ENCODE results near the gene GRHL3. TPM values are rescaled to one million over a fixed set of nuclear protein-coding genes. Genes with fewer than 3 reads are reported as not detected.

GRHL3 gene
- total and polyA plus RNA-seq, 2 donors (not counting 3 experiments of a cell fraction or from before 2014, with no cell fraction given), result not detected

- intact Hi-C loops (cut with micrococcal nuclease), result no loop called here
Observed at GRCh38 chr1:24308365-24309015, 10.7 kb upstream of the GRHL3 start.

More at GRCh38 chr1:24308365-24309015, 10.7 kb upstream of the GRHL3 start:
- no peaks in the 10 kb centered on the region for H4K20me1 ChIP-seq (replicated peaks; ENCODE audit: control insufficient read depth, extremely low read depth, insufficient read depth, low read length)
- dilution Hi-C loops (cut with MboI; ENCODE audit: extremely low pct_ligation_motif_present, low sequenced_read_pairs), result no loop called here
- no peaks in the 10 kb centered on the region for H3K36me3 ChIP-seq (ENCODE audit: control insufficient read depth in 2 of 2, extremely low read depth in 1 of 2, insufficient read depth in 2 of 2, low read length in 2 of 2)
- ChIA-PET POLR2A (no interaction called here), CTCF (interaction anchor here (0.9 to 2.9 kb wide), 7 partner anchors 13 to 109 kb away, joined by 4 to 19 read pairs (median 5); no protein-coding TSS in a partner anchor)
- FAIRE-seq, result no peak
- H3K4me3 ChIP-seq (replicated peaks in 1 of 3; ENCODE audit: insufficient read depth in 1 of 3, low read depth in 1 of 3, low read length in 3 of 3), result no peak overlapping the region
- no peaks in the 10 kb centered on the region for H3K79me2 ChIP-seq (ENCODE audit: control insufficient read depth, insufficient read depth, low read length)
- no peak overlapping the region for H3K4me2 ChIP-seq (ENCODE audit: insufficient read depth, low read length)
- DNase-seq (ENCODE audit: low read depth, low spot score), result no peak
- no peak overlapping the region for H2AFZ ChIP-seq (ENCODE audit: low read depth, low read length)
- H3K27ac ChIP-seq (ENCODE audit: insufficient read depth, low read depth, low read length), result no peak overlapping the region
- no peaks in the 10 kb centered on the region for H3K9me1 ChIP-seq (replicated peaks; ENCODE audit: control insufficient read depth, extremely low read depth, insufficient read depth, low read length)
- BruUV-seq (replicated peaks), result no TSS peak
- H3K4me1 ChIP-seq (ENCODE audit: control insufficient read depth, extremely low read depth, insufficient read depth, low read length), result no peaks in the 10 kb centered on the region
- H3K27me3 ChIP-seq (ENCODE audit: control insufficient read depth in 2 of 2, insufficient read depth in 2 of 2, low read length in 2 of 2), result peaks cover 9 to 20% of the 10 kb centered on the region in 2 experiments
- no peak overlapping the region for H3K9ac ChIP-seq (replicated peaks; ENCODE audit: extremely low read depth, insufficient read depth, low read length)
- H3K9me3 ChIP-seq (replicated peaks; ENCODE audit: control insufficient read depth, insufficient read depth, low read length), result no peaks in the 10 kb centered on the region
- no peak for TF ChIP-seq FOS (IDR thresholded peaks at IDR 0.05; ENCODE audit: borderline replicate concordance, insufficient read depth, low read length)
- peak in 1 of 2 donors; percentile 17 for TF ChIP-seq CTCF (IDR thresholded peaks at IDR 0.05; ENCODE audit: extremely low read depth in 1 of 2, insufficient read depth in 1 of 2, low read depth in 1 of 2, low read length in 2 of 2)
